K562 (cell line): Measurements from ENCODE around the gene NFYC. TPM values are rescaled to one million over a fixed set of nuclear protein-coding genes. Genes with fewer than 3 reads are reported as not detected.

ENCODE experiments used
- ATAC-seq: fragments of 200-7000 bp; cut with Tn5 transposase; 3 replicates; pipeline ENCODE4 v1.9.1; 2020; ENCODE audit warnings: moderate library complexity
- BruUV-seq: library from RNA; stranded (reverse); fragments of 400-500 nt; replicated peaks from 2 replicates; lab custom pipeline; 2021; lab: Mats Ljungman, UMichigan
- CTCF ChIA-PET: fragments of 300-600 bp; formaldehyde crosslinking; extraction: SDS; loops from one replicate; lab custom pipeline; 2021; ENCODE audit warnings: low intra/inter-chr PET ratio; lab: Yijun Ruan, JAX
- POLR2A ChIA-PET: fragments of 300-600, 350-650 bp; sonication (Branson Sonifier 250); formaldehyde crosslinking; extraction: SDS; loops from one replicate; lab custom pipeline; 2021; ENCODE audit warnings: antibody characterized with exemption, inconsistent platforms; lab: Yijun Ruan, JAX
- DNase-seq, 4 experiments: peaks; one replicate each; pipeline versions ENCODE4 v3.0.0 to v3.0.0-alpha.2; 2011 to 2018; ENCODE audit warnings: low spot score in 3 of 4, mixed read lengths in 3 of 4; ENCODE audit errors: extremely low read depth in 1 of 4
- FAIRE-seq: peaks from 2 replicates; lab custom pipeline; 2011; peaks lifted over from hg19 to GRCh38; lab: Jason Lieb, UNC
- H2AFZ ChIP-seq: 2 replicates; pipeline ENCODE4 v1.6.0; 2011; ENCODE audit warnings: low read depth, low read length, control low read depth, inconsistent platforms
- H3K27ac ChIP-seq: fragments of 200-600 bp; 3 replicates; pipeline ENCODE4 v1.8.0; 2011; ENCODE audit warnings: low read depth, mild to moderate bottlenecking, control low read depth, inconsistent platforms, low read length, moderate library complexity, mixed read lengths; ENCODE audit errors: extremely low read depth
- H3K27me3 ChIP-seq, 2 experiments: fragments of 300-600 bp in 1 of 2; 2 replicates in 1 of 2; 3 replicates in 1 of 2; pipeline versions ENCODE4 v1.6.0 to v1.8.0; 2011; ENCODE audit warnings: inconsistent platforms in 2 of 2, low read length in 2 of 2, mild to moderate bottlenecking in 1 of 2, mixed read lengths in 1 of 2, moderate library complexity in 1 of 2; ENCODE audit not compliant: control insufficient read depth in 2 of 2, insufficient read depth in 2 of 2
- H3K36me3 ChIP-seq: fragments of 300-600 bp; 3 replicates; pipeline ENCODE4 v1.8.0; 2011; ENCODE audit warnings: mild to moderate bottlenecking, low read length, inconsistent platforms; ENCODE audit not compliant: control insufficient read depth, insufficient read depth
- H3K4me1 ChIP-seq, 2 experiments: fragments of 200-600 bp in 1 of 2; replicated peaks in 1 of 2; 2 replicates in 1 of 2; 3 replicates in 1 of 2; pipeline versions ENCODE4 v1.5.1 to v1.8.0; 2011; ENCODE audit warnings: inconsistent platforms in 2 of 2, low read length in 2 of 2, mild to moderate bottlenecking in 1 of 2, mixed read lengths in 1 of 2, moderate library complexity in 1 of 2; ENCODE audit not compliant: control insufficient read depth in 2 of 2, insufficient read depth in 2 of 2
- H3K4me2 ChIP-seq: 2 replicates; pipeline ENCODE4 v1.6.1; 2011; ENCODE audit warnings: low read length, control low read depth, inconsistent platforms, mixed read lengths; ENCODE audit not compliant: insufficient read depth
- H3K4me3 ChIP-seq: fragments of 200-600 bp; sonication (generic), shearing (Covaris generic); 2 replicates; pipeline ENCODE4 v1.5.1; 2016; ENCODE audit warnings: control low read depth, inconsistent platforms
- H3K79me2 ChIP-seq: fragments of 200-600 bp; 3 replicates; pipeline ENCODE4 v1.8.0; 2011; ENCODE audit warnings: low read length, inconsistent platforms; ENCODE audit not compliant: control insufficient read depth, insufficient read depth
- H3K9ac ChIP-seq, 2 experiments: 2 replicates each; pipeline versions ENCODE4 v1.6.0 to v1.6.1; 2011; ENCODE audit warnings: low read depth in 2 of 2, low read length in 2 of 2, control low read depth in 1 of 2, inconsistent platforms in 1 of 2, mild to moderate bottlenecking in 1 of 2, mixed read lengths in 1 of 2; ENCODE audit not compliant: insufficient read depth in 1 of 2
- H3K9me1 ChIP-seq: one replicate; pipeline ENCODE4 v1.6.0; 2011; ENCODE audit warnings: inconsistent platforms, mild to moderate bottlenecking, low read length, moderate library complexity; ENCODE audit not compliant: control insufficient read depth, insufficient read depth
- H3K9me3 ChIP-seq: replicated peaks from 2 replicates; pipeline ENCODE4 v1.5.1; 2011; ENCODE audit warnings: low read depth, low read length, inconsistent platforms; ENCODE audit not compliant: control insufficient read depth, insufficient read depth
- H4K20me1 ChIP-seq: replicated peaks from 2 replicates; pipeline ENCODE4 v1.6.1; 2011; ENCODE audit warnings: low read length, inconsistent platforms, mixed read lengths; ENCODE audit not compliant: control insufficient read depth, insufficient read depth
- NFYB ChIP-seq: IDR thresholded peaks from 2 replicates; pipeline ENCODE4 v1.6.1; 2011; ENCODE audit warnings: mild to moderate bottlenecking, moderate library complexity; ENCODE audit not compliant: insufficient read length; ENCODE audit errors: extremely low read depth
- WGBS: fragments of 100-300 bp; shearing (Covaris generic); methylation state at CpG from one replicate; pipeline ENCODE4 v1.1.6; 2016; ENCODE audit warnings: low coverage, mixed read lengths; ENCODE audit not compliant: insufficient coverage; ENCODE audit errors: missing lambda C conversion rate; 5-methylcytosine and 5-hydroxymethylcytosine counted together
- in situ Hi-C: fragments of 300-500 bp; cut with MboI; formaldehyde crosslinking; loops from 4 replicates; pipeline ENCODE4 v1.15.0; 2018; ENCODE audit warnings: inconsistent platforms, mixed read lengths
- intact Hi-C: fragments of 100-400 bp; cut with micrococcal nuclease; formaldehyde crosslinking; loops from 2 replicates; pipeline ENCODE4 v1.14.2; 2022
- polyA plus RNA-seq, 8 experiments: library from polyadenylated mRNA; depleted of rRNA in 4 of 8; stranded (reverse) in 5 of 8; unstranded in 3 of 8; fragments of >200 nt; fragmentation: Nextera tagmentation in 2 of 8; fragmentation: Illumina TruSeq in 1 of 8; extraction: Ambion mirVana in 2 of 8; extraction: Trizol in 1 of 8; gene quantifications; 2 replicates each; pipeline versions ENCODE4 v1.2.1 to v1.2.3, GENCODE V29; 2011 to 2014; ENCODE audit warnings: inconsistent platforms in 1 of 8, missing spikeins in 1 of 8
- total RNA-seq, 7 experiments: library from RNA; depleted of rRNA in 6 of 7; stranded (reverse); fragments of >200 nt in 6 of 7; fragmentation: Illumina TruSeq in 2 of 7; extraction: Trizol in 2 of 7; gene quantifications; 2 replicates each; pipeline versions ENCODE4 v1.2.1 to v1.2.3, GENCODE V29; 2011 to 2021; ENCODE audit warnings: low replicate concordance in 1 of 7
- TF ChIP-seq, protein P1 (sequence below), 2 experiments: fragments of 450-650 bp in 1 of 2; sonication (generic) in 1 of 2; formaldehyde crosslinking in 1 of 2; IDR thresholded peaks; 2 replicates each; pipeline versions ENCODE4 v1.7.1 to v1.9.0; 2016 to 2022; ENCODE audit warnings: inconsistent platforms in 1 of 2, mild to moderate bottlenecking in 1 of 2, missing genetic modification reagents in 1 of 2
- TF ChIP-seq, protein P2 (sequence below): fragments of 150-350 bp; conservative IDR thresholded peaks from 2 replicates; pipeline ENCODE4 v1.6.1; 2014; ENCODE audit warnings: low read length

Gene NFYC
- total and polyA plus RNA-seq, 9 of the 15 experiments (the other 6 are each of a cell fraction or from before 2014, with no cell fraction given): 4.8 to 59.8 (median 41.1) TPM

DNA sequence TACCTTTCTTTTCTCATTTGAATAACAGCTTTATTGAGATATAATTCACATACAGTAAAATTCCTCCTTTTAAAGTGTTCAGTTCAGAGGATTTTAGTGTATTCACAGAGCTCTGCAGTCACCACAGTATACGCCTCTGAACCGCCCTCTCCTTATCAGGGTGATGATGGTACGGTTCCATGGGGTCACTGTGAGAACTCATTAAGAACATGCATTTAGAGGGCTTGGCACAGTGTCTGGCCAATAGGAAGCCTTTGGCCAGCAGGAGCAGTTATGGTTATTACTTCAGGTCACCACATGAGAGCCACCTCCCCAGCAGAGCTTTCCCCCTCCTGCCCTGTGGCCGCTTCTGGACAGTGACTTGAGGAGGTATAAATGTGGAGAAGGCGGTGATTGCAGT lies 119.4 kb downstream of the NFYC start:
- intact Hi-C loops (no loop called here), in situ Hi-C loops (no loop called here)
- Histone ChIP-seq H3K9me1 (peaks cover 9% of the 10 kb centered on the region), H3K79me2 (no peaks in the 10 kb centered on the region), H3K9ac (no peak overlapping the region), H3K4me2 (no peak overlapping the region), H3K27me3 (no peaks in the 10 kb centered on the region), H3K36me3 (no peaks in the 10 kb centered on the region), H3K4me3 (no peak overlapping the region), H4K20me1 (peaks cover 2% of the 10 kb centered on the region; the same call in 1 of the 2 replicates), H3K4me1 (peaks cover 36 to 44% of the 10 kb centered on the region in 2 experiments), H2AFZ (no peak overlapping the region), H3K9me3 (no peaks in the 10 kb centered on the region), H3K27ac (no peak overlapping the region)
- ATAC-seq (peak; percentile 15), DNase-seq (peak; percentile 32 to 42 (median 33)), FAIRE-seq (peak; percentile 42)
- CTCF ChIA-PET: no interaction called here
- no TSS peak for BruUV-seq
- WGBS: 29% methylated on average over 5 of the region's 5 CpGs
- POLR2A ChIA-PET: interaction anchor here (0.8 to 3.7 kb wide), 4 partner anchors 10 to 109 kb away, joined by 3 to 17 read pairs (median 4); no protein-coding TSS in a partner anchor
- peak; percentile 44 for TF ChIP-seq NFYB
- TF ChIP-seq, protein P1, sequence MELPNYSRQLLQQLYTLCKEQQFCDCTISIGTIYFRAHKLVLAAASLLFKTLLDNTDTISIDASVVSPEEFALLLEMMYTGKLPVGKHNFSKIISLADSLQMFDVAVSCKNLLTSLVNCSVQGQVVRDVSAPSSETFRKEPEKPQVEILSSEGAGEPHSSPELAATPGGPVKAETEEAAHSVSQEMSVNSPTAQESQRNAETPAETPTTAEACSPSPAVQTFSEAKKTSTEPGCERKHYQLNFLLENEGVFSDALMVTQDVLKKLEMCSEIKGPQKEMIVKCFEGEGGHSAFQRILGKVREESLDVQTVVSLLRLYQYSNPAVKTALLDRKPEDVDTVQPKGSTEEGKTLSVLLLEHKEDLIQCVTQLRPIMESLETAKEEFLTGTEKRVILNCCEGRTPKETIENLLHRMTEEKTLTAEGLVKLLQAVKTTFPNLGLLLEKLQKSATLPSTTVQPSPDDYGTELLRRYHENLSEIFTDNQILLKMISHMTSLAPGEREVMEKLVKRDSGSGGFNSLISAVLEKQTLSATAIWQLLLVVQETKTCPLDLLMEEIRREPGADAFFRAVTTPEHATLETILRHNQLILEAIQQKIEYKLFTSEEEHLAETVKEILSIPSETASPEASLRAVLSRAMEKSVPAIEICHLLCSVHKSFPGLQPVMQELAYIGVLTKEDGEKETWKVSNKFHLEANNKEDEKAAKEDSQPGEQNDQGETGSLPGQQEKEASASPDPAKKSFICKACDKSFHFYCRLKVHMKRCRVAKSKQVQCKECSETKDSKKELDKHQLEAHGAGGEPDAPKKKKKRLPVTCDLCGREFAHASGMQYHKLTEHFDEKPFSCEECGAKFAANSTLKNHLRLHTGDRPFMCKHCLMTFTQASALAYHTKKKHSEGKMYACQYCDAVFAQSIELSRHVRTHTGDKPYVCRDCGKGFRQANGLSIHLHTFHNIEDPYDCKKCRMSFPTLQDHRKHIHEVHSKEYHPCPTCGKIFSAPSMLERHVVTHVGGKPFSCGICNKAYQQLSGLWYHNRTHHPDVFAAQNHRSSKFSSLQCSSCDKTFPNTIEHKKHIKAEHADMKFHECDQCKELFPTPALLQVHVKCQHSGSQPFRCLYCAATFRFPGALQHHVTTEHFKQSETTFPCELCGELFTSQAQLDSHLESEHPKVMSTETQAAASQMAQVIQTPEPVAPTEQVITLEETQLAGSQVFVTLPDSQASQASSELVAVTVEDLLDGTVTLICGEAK (IDR thresholded peaks at IDR 0.05): 0 out of 2 replicates have a peak, but pooled peaks have one; percentile 49
- TF ChIP-seq, protein P1 (CRISPR knock-in tag; IDR thresholded peaks at IDR 0.05): peak; percentile 42; the same call in 1 of the 2 replicates
- TF ChIP-seq, protein P2, sequence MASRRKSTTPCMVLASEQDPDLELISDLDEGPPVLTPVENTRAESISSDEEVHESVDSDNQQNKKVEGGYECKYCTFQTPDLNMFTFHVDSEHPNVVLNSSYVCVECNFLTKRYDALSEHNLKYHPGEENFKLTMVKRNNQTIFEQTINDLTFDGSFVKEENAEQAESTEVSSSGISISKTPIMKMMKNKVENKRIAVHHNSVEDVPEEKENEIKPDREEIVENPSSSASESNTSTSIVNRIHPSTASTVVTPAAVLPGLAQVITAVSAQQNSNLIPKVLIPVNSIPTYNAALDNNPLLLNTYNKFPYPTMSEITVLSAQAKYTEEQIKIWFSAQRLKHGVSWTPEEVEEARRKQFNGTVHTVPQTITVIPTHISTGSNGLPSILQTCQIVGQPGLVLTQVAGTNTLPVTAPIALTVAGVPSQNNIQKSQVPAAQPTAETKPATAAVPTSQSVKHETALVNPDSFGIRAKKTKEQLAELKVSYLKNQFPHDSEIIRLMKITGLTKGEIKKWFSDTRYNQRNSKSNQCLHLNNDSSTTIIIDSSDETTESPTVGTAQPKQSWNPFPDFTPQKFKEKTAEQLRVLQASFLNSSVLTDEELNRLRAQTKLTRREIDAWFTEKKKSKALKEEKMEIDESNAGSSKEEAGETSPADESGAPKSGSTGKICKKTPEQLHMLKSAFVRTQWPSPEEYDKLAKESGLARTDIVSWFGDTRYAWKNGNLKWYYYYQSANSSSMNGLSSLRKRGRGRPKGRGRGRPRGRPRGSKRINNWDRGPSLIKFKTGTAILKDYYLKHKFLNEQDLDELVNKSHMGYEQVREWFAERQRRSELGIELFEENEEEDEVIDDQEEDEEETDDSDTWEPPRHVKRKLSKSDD: no peak
- TF ChIP-seq, all 486 proteins: peak for 2
